RWPE2 (cell line): ENCODE measurements around the gene SPESP1.

ENCODE experiments used
- ATAC-seq: fragments of 200-7000 bp; cut with Tn5 transposase; 3 replicates; pipeline ENCODE4 v1.9.1; 2021; ENCODE audit warnings: low read depth
- DNase-seq: peaks from one replicate; pipeline ENCODE4 v3.0.0-alpha.2; 2020; ENCODE audit warnings: low spot score
- H3K27ac ChIP-seq: fragments of 450-650 bp; 2 replicates; pipeline ENCODE4 v1.5.1; 2017; ENCODE audit warnings: mild to moderate bottlenecking; ENCODE audit not compliant: poor library complexity, severe bottlenecking
- H3K27me3 ChIP-seq: fragments of 250-450 bp; sonication (Bioruptor Pico); 2 replicates; pipeline ENCODE4 v1.5.1; 2021; ENCODE audit warnings: mild to moderate bottlenecking, moderate library complexity; ENCODE audit not compliant: insufficient read depth, poor library complexity, severe bottlenecking
- H3K36me3 ChIP-seq: fragments of 250-450 bp; sonication (Bioruptor Pico); 2 replicates; pipeline ENCODE4 v1.5.1; 2020; ENCODE audit warnings: low read depth, mild to moderate bottlenecking, moderate library complexity
- H3K4me1 ChIP-seq: fragments of 250-450 bp; sonication (Bioruptor Pico); 2 replicates; pipeline ENCODE4 v1.5.1; 2021; ENCODE audit warnings: mild to moderate bottlenecking, moderate library complexity; ENCODE audit not compliant: insufficient read depth, poor library complexity, severe bottlenecking
- H3K4me3 ChIP-seq: fragments of 250-450 bp; sonication (Bioruptor Pico); 2 replicates; pipeline ENCODE4 v1.5.1; 2021; ENCODE audit warnings: mild to moderate bottlenecking, moderate library complexity; ENCODE audit not compliant: severe bottlenecking
- H3K9me3 ChIP-seq: fragments of 250-450 bp; sonication (Bioruptor Pico); 2 replicates; pipeline ENCODE4 v1.5.1; 2021; ENCODE audit warnings: mild to moderate bottlenecking, moderate library complexity; ENCODE audit not compliant: severe bottlenecking
- CTCF ChIP-seq: fragments of 450-650 bp; IDR thresholded peaks from one replicate; pipeline ENCODE4 v1.5.1; 2017; ENCODE audit warnings: mild to moderate bottlenecking, moderate library complexity; ENCODE audit not compliant: poor library complexity, severe bottlenecking

SPESP1 gene

DNA sequence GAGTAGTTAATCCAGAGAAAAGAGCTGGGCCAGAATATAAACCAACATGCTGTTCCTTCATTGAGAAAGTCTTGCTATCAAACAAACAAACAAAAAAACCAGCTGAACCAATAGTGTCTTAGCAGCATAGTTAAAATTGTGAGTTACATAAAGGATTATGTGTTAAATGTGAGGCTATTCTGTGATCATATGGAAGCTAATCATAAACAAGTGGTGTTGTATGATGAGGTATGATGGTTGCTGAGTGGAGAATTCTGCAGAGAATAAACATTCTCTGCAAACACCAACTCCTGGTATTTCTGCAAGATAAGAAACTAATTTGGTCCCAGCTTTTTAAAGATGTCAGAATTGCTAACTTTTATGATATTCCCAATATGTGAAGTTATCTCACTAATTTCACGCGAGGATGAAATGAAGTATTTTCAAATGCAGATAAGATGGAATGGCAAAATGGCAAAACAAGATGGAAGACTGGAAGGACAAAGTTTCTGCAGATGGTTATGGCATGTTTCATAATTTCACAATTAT is 22.9 kb upstream of the SPESP1 start:
- no peak overlapping the region for H3K4me3 ChIP-seq
- no peak for DNase-seq
- H3K27me3 ChIP-seq, result peaks cover 8% of the 10 kb centered on the region
- ATAC-seq, result no peak
- no peaks in the 10 kb centered on the region for H3K4me1 ChIP-seq
- no peak for TF ChIP-seq CTCF
- no peak overlapping the region for H3K27ac ChIP-seq
- H3K36me3 ChIP-seq, result no peaks in the 10 kb centered on the region
- H3K9me3 ChIP-seq, result no peaks in the 10 kb centered on the region

DNA sequence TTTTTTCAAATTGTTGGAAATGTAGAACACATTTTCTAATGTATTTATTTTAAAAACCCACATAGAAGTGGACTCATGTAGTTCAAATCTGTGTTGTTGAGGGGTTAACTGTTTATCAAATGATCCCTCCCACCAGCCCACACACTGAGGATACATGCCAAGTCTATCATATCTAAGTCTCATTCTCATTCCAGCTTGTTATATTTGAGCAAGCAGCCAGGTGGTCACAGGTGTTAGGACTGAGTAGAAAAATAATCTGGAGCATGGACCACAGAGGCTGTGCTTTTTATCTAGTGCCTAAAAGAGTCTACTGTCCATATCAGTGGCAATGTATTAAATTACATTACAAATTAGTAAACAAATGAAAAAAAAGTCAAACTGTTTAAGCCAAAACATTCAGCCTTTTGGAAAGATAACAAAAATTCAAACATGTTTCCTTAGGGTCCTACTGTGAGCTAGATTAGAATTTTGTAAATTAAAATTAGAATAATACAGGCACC is 20.7 kb upstream of the SPESP1 start:
- Histone ChIP-seq H3K27ac (no peak overlapping the region), H3K4me1 (no peaks in the 10 kb centered on the region), H3K9me3 (peaks cover 2% of the 10 kb centered on the region), H3K4me3 (no peak overlapping the region), H3K36me3 (no peaks in the 10 kb centered on the region), H3K27me3 (peaks cover 8% of the 10 kb centered on the region)
- TF ChIP-seq CTCF, result no peak
- ATAC-seq, result no peak
- DNase-seq, result no peak

- H3K4me3 ChIP-seq, result no peak overlapping the region
- no peak for DNase-seq
- H3K27me3 ChIP-seq, result peaks cover 8% of the 10 kb centered on the region
- no peaks in the 10 kb centered on the region for H3K4me1 ChIP-seq
- no peak overlapping the region for H3K27ac ChIP-seq
- ATAC-seq, result no peak
- no peaks in the 10 kb centered on the region for H3K36me3 ChIP-seq
- no peak for TF ChIP-seq CTCF
- peaks cover 2% of the 10 kb centered on the region for H3K9me3 ChIP-seq
Measured at GRCh38 chr15:68910341-68910740, 20.0 kb upstream of the SPESP1 start.

DNA sequence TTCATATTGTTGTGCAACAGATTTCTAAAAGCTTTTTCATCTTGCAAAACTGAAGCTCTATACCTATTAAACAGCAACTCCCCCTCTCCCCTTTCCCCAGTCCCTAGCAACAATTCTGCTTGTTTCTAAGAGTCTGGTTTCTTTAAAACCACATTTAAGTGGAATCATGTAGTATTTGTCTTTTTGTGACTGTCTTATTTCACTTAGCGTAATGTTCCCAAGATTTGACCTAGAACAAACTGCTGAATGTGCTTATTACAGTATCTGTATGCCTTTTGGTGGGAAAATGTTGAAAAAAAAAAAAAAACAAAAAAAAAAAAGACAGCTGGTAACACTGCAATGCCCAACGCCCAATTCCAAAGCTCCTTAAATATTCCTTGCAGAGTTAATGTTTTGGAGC is 19.5 kb upstream of the SPESP1 start:
- no peak for ATAC-seq
- DNase-seq, result no peak
- H3K27me3 ChIP-seq, result peaks cover 8% of the 10 kb centered on the region
- H3K4me3 ChIP-seq, result no peak overlapping the region
- H3K36me3 ChIP-seq, result no peaks in the 10 kb centered on the region
- no peak overlapping the region for H3K27ac ChIP-seq
- no peaks in the 10 kb centered on the region for H3K4me1 ChIP-seq
- peaks cover 4% of the 10 kb centered on the region for H3K9me3 ChIP-seq
- no peak for TF ChIP-seq CTCF

GRCh38 chr15:68921926-68922325 is 8.4 kb upstream of the SPESP1 start:
- Histone ChIP-seq H3K4me1 (no peaks in the 10 kb centered on the region), H3K27me3 (no peaks in the 10 kb centered on the region), H3K27ac (no peak overlapping the region), H3K9me3 (no peaks in the 10 kb centered on the region), H3K4me3 (no peak overlapping the region), H3K36me3 (no peaks in the 10 kb centered on the region)
- no peak for ATAC-seq
- TF ChIP-seq CTCF, result no peak
- DNase-seq, result no peak
